ENCODE measurements around the gene AXIN1.
A peak's percentile ranks its signal among the peaks of the same experiment; 100 is the strongest.
"Not testable (repeated sequence)": the region's sequence is repeated elsewhere in the genome, so short reads cannot be mapped to it uniquely, and the experiment has no call there.

The AXIN1 gene

GRCh38 chr16:263182-263774 lies 89.2 kb downstream of the AXIN1 start:
- no peak for DNase-seq

GRCh38 chr16:262121-262745 lies 90.3 kb downstream of the AXIN1 start:
- no peak for DNase-seq

- DNase-seq: no peak
Observed at GRCh38 chr16:261031-261691, 91.4 kb downstream of the AXIN1 start.

DNA sequence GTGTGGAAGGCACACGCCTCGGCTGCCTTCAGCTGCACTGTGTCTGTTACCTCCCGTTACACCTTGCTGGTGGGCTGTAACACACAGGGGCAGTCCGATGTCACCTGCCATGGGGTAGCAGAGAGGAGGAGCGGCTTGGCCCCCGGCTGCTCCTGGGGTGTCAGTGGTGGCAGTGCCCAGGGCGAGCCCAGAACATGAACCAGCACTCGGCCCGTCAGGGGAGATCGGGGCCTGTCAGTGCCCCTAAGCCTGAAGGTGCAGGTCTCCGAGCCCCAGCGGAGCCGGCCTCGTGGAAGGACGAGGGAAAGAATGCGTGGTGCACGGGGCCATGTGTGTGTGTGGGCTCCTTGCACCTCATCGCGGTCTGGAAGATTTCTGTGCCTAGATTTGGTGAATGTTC lies 92.2 kb downstream of the AXIN1 start:
- no peak for DNase-seq

DNA sequence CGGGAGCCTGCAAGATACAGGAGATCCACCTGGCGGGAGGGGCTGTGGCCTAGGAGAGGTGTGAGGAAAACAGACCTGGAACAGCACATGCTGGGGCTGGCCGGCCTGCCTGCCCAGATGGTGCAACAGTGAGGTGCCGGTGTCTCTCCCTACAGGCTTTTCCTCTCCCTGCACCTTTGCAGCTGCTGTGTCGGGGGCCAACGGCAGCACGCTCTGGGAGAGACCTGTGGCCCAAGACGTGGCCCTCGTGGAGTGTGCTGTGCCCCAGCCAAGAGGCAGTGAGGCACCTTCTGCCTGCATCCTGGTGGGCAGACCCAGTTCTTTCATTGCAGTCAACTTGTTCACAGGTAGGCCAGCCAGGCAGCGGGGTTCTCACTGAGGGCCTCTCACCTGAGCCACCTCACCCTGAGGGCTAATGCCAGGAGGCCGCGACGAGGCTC lies 92.7 kb downstream of the AXIN1 start:
- no peak for DNase-seq

DNA sequence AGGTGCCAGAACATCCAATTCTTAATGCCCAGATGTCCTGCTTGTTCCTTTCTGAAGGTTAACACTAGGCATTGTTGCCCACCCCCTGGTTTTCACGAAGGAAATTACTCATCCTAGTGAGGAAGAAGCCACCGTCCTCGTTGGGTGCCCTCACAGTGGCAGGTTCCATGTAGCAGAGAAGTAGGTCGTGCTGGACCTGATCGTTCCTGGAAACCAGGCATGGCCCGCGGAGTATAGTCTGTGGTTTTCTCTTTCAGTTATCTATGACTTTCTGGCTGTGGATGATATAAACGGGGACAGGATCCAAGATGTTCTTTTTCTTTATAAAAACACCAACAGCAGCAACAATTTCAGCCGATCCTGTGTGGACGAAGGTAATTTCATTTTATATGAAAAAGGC lies 93.3 kb downstream of the AXIN1 start:
- DNase-seq: no peak

GRCh38 chr16:258091-258490 lies 94.4 kb downstream of the AXIN1 start:
- DNase-seq: not testable (repeated sequence)

DNA sequence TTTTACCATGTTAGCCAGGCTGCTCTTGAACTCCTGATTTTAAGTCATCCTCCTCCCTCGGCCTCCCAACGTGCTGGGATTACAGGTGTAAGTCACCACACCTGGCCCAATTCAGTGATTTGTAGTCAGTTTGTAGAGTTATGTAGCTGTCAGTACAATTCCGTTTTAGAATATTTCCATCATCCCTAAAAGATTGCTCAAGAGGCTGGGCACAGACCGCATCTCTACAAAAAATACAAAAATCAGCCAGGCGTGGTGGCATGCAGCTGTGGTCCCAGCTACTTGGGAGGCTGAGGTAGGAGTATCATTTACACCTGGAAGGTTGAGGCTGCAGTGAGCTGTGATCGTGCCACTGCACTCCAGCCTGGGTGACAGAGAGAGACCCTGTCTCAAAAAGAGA lies 97.3 kb downstream of the AXIN1 start:
- no peak for DNase-seq

DNA sequence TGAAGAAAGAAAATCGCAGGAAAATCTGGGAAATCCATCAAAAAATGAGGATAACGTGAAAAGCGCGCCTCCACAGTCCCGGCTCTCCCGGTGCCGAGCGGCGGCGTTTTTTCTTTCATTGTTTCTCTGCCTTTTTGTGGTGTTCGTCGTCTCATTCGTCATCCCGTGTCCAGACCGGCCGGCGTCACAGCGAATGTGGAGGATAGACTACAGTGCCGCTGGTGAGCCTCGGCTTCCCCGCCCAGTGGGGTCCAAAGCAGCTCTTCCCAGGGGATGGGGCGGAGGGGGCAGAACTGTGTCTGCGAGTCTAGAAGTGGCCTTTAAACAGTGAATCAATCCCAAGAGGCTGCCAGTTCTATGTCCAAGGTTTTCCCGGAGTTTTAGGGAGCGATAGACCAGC lies 98.1 kb downstream of the AXIN1 start:
- no peak for DNase-seq

DNA sequence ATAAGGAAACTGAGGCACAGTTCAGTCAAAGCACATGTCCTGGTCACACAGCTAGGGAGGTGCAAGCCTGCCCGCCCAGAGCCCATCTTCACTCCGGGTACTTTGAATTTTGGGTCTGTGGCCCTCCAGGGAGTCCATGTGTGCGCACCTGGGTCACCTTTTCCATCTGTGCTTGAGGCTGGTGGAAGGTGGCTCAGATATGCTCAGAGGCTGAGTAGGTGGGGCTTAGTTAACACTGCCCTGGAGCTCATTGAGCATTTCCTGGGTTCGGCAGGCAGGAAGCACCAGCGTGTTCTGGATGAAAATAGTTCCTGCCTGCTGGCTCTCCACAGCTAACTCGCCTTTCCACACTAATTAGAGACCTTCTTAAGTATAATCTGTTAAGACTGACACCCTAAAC lies 98.7 kb downstream of the AXIN1 start:
- peak in 1 of 2 experiments; percentile 20 for DNase-seq

- peak; percentile 38 to 52 for DNase-seq
Observed at GRCh38 chr16:252366-253337, 99.9 kb downstream of the AXIN1 start.

GRCh38 chr16:249431-249830 lies 103.1 kb downstream of the AXIN1 start:
- no peak for DNase-seq

- no peak for DNase-seq
Observed at GRCh38 chr16:247027-247426, 105.5 kb downstream of the AXIN1 start.

GRCh38 chr16:245105-245504 lies 107.4 kb downstream of the AXIN1 start:
- no peak for DNase-seq

- no peak for DNase-seq
Observed at GRCh38 chr16:243348-243747, 109.2 kb downstream of the AXIN1 start.

DNA sequence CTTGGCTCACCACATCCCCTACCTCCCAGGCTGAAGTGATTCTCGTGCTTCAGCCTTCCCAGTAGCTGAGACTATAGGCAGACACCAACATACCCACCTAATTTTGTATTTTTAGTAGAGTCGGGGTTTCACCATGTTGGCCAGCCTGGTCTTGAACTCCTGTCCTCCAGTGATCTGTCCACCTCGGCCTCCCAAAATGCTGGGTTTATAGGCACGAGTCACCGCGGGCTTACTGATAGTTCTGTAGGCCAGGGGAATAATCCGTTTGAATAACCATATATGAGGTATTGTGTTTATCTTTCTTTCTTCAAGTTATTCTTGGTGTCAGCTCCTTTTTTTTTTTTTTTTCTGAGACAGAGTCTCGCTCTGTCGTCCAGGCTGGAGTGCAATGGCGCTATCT lies 110.2 kb downstream of the AXIN1 start:
- no peak for DNase-seq

- DNase-seq: no peak
Observed at GRCh38 chr16:240559-240958, 112.0 kb downstream of the AXIN1 start.

DNA sequence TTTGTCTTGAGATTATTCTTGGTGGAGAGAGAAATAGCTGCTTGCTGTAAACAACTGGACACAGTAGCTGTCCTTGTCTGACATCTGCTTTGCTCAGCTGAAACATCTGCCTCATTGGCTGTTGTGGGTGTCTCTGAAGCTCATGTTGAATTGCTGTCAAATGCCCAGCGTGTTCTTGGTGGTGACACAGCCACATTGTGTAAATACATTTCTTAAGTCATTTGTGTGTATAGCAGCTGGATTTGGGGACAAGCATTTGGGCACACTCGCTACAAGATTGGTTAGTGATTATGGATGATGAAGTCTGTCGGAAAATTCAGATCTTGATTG lies 112.6 kb downstream of the AXIN1 start:
- DNase-seq: no peak
